Gastroesophageal sphincter (tissue), 3 donors: ENCODE data around the gene FAM32A.

Source experiments
- EP300 ChIP-seq: sonication (generic); formaldehyde crosslinking; IDR thresholded peaks from one replicate; pipeline ENCODE4 v1.6.1; 2017; ENCODE audit warnings: antibody characterized with exemption, mild to moderate bottlenecking
- POLR2A ChIP-seq, 2 donors: fragments of 450-650 bp; IDR thresholded peaks; one replicate each; pipeline ENCODE4 v1.6.1; 2017; ENCODE audit warnings: antibody characterized with exemption in 2 of 2, mild to moderate bottlenecking in 2 of 2, moderate library complexity in 1 of 2
- TF ChIP-seq, protein P1 (sequence below), 4 experiments: fragments of 200-600 bp in 2 of 4; fragments of 450-650 bp in 2 of 4; sonication (generic) in 1 of 4; IDR thresholded peaks; one replicate each; pipeline ENCODE4 v1.5.1; 2017 to 2019; ENCODE audit warnings: antibody characterized with exemption in 4 of 4, mild to moderate bottlenecking in 2 of 4, moderate library complexity in 2 of 4

DNA sequence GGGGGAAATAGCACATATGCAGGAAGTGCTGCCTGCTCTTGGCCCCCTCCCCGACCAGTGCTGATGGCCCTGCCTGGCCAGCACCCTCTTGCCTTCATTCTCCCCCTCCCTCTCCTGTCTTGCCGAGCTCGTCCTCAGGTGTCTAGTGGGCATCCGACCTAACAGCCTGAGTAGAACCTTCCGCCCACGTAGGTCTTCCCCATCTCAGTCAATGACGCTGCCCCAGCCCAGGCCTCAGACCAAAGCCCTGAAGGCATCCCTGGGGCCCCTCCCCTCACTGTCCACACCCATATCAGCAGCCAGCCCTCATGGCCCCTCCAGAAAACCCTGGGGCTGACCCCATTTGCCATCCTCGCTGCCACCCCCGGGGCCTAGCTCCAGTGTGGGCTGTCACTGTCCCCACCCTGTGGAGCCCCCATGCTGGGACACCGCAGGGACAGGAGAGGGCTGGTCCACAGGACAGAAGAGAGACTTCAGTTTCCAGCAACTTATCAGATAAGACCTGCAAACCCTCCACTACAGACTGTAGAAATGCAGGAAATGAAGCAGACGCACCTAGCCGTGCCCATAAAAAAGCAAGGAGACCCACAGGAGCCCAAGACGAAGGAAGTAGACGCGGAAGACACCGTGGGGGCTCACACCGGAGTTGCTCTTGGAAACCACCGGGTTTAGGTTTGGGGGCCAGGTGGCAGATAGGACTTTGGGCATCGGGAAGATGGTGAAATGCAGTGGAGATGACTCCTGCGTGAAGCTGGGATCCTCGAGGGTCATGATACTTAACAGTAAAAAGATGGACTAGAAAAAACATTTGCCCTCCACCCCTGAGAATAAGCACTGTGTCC, 50.8 kb downstream of the FAM32A start:
- TF ChIP-seq EP300 (no peak), POLR2A (IDR thresholded peaks at IDR 0.05) (no peak)
- TF ChIP-seq, protein P1, sequence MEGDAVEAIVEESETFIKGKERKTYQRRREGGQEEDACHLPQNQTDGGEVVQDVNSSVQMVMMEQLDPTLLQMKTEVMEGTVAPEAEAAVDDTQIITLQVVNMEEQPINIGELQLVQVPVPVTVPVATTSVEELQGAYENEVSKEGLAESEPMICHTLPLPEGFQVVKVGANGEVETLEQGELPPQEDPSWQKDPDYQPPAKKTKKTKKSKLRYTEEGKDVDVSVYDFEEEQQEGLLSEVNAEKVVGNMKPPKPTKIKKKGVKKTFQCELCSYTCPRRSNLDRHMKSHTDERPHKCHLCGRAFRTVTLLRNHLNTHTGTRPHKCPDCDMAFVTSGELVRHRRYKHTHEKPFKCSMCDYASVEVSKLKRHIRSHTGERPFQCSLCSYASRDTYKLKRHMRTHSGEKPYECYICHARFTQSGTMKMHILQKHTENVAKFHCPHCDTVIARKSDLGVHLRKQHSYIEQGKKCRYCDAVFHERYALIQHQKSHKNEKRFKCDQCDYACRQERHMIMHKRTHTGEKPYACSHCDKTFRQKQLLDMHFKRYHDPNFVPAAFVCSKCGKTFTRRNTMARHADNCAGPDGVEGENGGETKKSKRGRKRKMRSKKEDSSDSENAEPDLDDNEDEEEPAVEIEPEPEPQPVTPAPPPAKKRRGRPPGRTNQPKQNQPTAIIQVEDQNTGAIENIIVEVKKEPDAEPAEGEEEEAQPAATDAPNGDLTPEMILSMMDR (IDR thresholded peaks at IDR 0.05), result no peak
